Hepatocyte (in vitro differentiated cells): ENCODE results near the gene ADGRV1.

Source experiments
- CTCF ChIP-seq: fragments of 200-600 bp; sonication (generic); IDR thresholded peaks from 2 replicates; pipeline ENCODE4 v1.5.1; 2016; ENCODE audit warnings: antibody characterized with exemption, mild to moderate bottlenecking; ENCODE audit not compliant: poor library complexity
- EZH2 ChIP-seq: fragments of 200-600 bp; sonication (generic); IDR thresholded peaks from 2 replicates; pipeline ENCODE4 v1.6.1; 2016; ENCODE audit warnings: antibody characterized with exemption, mild to moderate bottlenecking, borderline replicate concordance
- EZH2phosphoT487 ChIP-seq: fragments of 200-600 bp; sonication (generic); IDR thresholded peaks from one replicate; pipeline ENCODE4 v1.6.1; 2018; ENCODE audit warnings: antibody characterized with exemption, mild to moderate bottlenecking, low read depth, moderate library complexity; ENCODE audit not compliant: unreplicated experiment, severe bottlenecking

- TF ChIP-seq CTCF (no peak), EZH2 (no peak), EZH2phosphoT487 (no peak)
Measured at GRCh38 chr5:90849939-90850338, 291.3 kb downstream of the ADGRV1 start.
